Measurements from ENCODE around the gene PITX1. TPM values are rescaled to one million over a fixed set of nuclear protein-coding genes. Genes with fewer than 3 reads are reported as not detected.

Gene PITX1
- total RNA-seq, 1 donor from 2014 or later: 141 TPM

DNA sequence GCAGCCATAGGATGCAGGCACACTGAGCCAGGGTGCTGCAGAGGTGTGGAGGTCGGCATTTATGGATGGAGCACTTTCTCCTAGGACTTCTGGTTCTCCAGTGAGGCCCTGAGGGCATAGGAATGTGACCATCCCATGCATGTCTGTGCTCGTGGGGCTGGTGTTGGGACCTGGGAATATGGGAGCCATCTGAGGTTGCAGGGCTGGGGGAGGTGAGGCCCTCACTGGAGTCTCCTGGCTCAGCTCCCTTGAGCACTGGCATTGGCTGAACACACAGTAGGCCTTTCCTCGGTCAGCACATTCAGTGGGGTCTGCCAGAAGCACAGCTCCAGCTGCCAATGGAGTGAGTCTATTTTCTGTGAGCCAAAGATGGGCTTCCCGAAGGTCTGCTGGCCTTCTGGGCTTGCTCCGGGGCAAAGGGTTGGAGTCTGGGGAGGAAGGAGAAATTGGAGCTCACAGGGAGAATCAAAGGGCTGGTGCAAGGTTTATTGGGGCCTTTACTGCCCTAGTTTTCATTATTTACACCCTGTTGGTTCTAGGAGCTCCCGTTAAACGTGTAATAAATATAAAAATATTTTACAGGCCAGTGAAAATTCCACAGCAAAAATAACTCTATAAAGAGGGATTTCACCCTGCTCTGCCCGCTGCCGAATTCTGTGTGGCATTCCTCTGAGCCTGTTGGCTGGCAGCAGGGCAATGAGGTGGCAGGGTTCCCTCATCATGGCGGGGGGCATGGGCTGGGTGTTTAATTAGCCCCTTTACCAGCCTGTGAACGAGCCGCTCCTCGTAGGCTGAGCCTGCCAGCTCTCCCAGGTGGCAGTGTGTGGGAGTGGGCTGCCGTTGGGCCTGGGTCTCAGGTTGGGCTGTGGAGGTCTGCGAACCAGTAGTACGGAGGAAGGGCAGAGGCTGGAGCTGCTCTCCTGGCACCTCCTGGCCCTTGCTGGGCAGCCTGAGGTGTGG lies 31.6 kb upstream of the PITX1 start:
- TF ChIP-seq, protein P1, sequence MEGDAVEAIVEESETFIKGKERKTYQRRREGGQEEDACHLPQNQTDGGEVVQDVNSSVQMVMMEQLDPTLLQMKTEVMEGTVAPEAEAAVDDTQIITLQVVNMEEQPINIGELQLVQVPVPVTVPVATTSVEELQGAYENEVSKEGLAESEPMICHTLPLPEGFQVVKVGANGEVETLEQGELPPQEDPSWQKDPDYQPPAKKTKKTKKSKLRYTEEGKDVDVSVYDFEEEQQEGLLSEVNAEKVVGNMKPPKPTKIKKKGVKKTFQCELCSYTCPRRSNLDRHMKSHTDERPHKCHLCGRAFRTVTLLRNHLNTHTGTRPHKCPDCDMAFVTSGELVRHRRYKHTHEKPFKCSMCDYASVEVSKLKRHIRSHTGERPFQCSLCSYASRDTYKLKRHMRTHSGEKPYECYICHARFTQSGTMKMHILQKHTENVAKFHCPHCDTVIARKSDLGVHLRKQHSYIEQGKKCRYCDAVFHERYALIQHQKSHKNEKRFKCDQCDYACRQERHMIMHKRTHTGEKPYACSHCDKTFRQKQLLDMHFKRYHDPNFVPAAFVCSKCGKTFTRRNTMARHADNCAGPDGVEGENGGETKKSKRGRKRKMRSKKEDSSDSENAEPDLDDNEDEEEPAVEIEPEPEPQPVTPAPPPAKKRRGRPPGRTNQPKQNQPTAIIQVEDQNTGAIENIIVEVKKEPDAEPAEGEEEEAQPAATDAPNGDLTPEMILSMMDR (IDR thresholded peaks at IDR 0.05): no peak
- TF ChIP-seq POLR2AphosphoS5 (IDR thresholded peaks at IDR 0.05; ENCODE audit: insufficient read depth in 1 of 2, low read depth in 1 of 2) (no peak), POLR2A (IDR thresholded peaks at IDR 0.05) (no peak)
- intact Hi-C loops (cut with DNase I): no loop called here
- Histone ChIP-seq H3K36me3 (no peaks in the 10 kb centered on the region), H3K9me3 (no peaks in the 10 kb centered on the region), H3K4me1 (peaks cover 16% of the 10 kb centered on the region), H3K4me3 (no peak overlapping the region), H3K27ac (no peak overlapping the region), H3K27me3 (no peaks in the 10 kb centered on the region)
- DNase-seq (ENCODE audit: extremely low spot score in 2 of 2): no peak

DNA sequence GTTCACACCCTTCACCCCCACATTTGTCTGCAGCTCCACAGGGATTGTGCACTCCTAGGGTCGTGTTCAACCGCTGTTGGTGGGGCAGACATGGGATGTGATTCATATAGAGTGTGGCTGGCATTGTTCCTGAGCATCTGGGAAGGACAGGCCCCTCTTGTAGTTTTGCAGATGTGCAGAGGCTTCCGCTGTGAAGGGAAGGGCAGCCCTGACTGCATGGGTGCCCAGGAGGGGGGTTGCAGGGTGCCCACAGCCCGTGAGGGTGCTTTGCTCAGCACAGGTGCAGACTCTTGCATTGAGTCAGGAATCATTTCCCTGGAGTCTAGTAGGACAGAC lies 30.2 kb upstream of the PITX1 start:
- TF ChIP-seq, protein P1 (IDR thresholded peaks at IDR 0.05): no peak
- TF ChIP-seq POLR2A (IDR thresholded peaks at IDR 0.05) (no peak), POLR2AphosphoS5 (IDR thresholded peaks at IDR 0.05; ENCODE audit: insufficient read depth in 1 of 2, low read depth in 1 of 2) (no peak)
- H3K36me3 ChIP-seq: no peaks in the 10 kb centered on the region
- no peak overlapping the region for H3K4me3 ChIP-seq
- H3K9me3 ChIP-seq: no peaks in the 10 kb centered on the region
- H3K27me3 ChIP-seq: no peaks in the 10 kb centered on the region
- no peak for DNase-seq (ENCODE audit: extremely low spot score in 2 of 2)
- H3K27ac ChIP-seq: no peak overlapping the region
- intact Hi-C loops (cut with DNase I): no loop called here
- peaks cover 16% of the 10 kb centered on the region for H3K4me1 ChIP-seq

DNA sequence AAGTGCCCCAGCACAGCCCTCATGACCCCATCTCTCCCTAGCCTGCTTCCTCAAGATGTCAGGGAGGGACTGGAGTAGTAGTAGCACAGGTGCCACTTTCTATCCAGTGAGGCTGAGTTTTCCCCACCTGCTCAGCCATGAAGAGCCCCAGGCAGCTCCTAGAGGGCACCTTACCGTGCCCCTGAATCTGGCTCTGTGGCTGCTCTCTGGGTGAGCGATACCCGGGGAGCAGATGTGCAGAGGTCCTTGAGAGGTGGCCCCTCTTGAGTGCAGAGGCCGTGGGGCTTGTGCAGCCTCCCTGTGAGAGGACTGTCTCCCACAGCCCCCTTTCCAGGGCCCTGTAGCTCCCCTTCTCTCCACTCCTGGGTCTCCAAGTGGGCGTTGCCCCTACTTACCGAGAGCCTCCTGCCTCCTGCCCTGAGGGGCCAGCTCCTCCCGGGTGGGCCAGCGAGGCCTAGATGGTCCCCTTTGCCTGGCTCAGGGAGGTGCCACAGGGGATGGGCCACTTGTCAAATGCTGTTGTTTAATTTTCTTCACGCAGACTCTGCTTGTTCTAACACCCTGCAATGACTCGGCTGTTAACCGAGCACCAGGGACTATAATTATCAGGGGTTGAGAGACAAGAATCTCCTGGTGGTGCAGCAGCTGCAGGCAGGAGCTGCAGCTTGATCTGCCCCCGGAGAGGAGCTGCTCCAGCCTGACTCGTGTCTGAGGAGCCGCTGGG lies 29.6 kb upstream of the PITX1 start:
- Histone ChIP-seq H3K27me3 (no peaks in the 10 kb centered on the region), H3K27ac (no peak overlapping the region), H3K4me1 (peaks cover 16% of the 10 kb centered on the region), H3K9me3 (no peaks in the 10 kb centered on the region), H3K36me3 (no peaks in the 10 kb centered on the region), H3K4me3 (no peak overlapping the region)
- TF ChIP-seq POLR2A (IDR thresholded peaks at IDR 0.05): no peak
- no peak for TF ChIP-seq POLR2AphosphoS5 (IDR thresholded peaks at IDR 0.05; ENCODE audit: insufficient read depth in 1 of 2, low read depth in 1 of 2)
- TF ChIP-seq, protein P1 (IDR thresholded peaks at IDR 0.05): no peak
- DNase-seq (ENCODE audit: extremely low spot score in 2 of 2): no peak
- intact Hi-C loops (cut with DNase I): no loop called here

DNA sequence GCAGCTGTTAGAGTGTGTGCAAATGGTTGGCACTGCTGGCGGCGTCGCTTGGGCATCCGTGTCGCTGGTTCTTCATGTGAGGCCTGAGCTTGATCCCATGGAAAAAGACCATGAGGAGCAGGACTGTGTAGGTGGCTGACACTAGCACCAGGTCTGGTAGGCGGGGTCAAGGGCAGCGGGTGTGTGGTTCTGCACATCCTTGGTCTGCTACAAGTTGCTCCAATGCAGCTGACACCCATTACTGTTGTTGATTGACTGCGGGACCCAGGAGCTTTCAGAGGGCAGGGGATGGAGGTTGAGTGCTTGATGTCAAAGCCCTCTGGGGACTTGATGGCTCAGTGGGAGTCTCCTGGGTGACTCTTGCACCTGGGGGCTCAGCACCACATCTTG lies 29.0 kb upstream of the PITX1 start:
- intact Hi-C loops (cut with DNase I): no loop called here
- DNase-seq (ENCODE audit: extremely low spot score in 2 of 2): no peak
- Histone ChIP-seq H3K4me1 (peaks cover 16% of the 10 kb centered on the region), H3K27ac (no peak overlapping the region), H3K4me3 (no peak overlapping the region), H3K9me3 (no peaks in the 10 kb centered on the region), H3K27me3 (no peaks in the 10 kb centered on the region), H3K36me3 (no peaks in the 10 kb centered on the region)
- TF ChIP-seq POLR2AphosphoS5 (IDR thresholded peaks at IDR 0.05; ENCODE audit: insufficient read depth in 1 of 2, low read depth in 1 of 2): no peak
- TF ChIP-seq, protein P1 (IDR thresholded peaks at IDR 0.05): no peak
